ENCODE results near the gene HMGB3.

- TF ChIP-seq POLR2A (IDR thresholded peaks at IDR 0.05; ENCODE audit: low read depth, low read length) (peak; percentile 30; the same call in 1 of the 2 replicates), POLR2AphosphoS5 (IDR thresholded peaks at IDR 0.05; ENCODE audit: low read depth, low read length) (no peak), TAF1 (IDR thresholded peaks at IDR 0.05; ENCODE audit: borderline replicate concordance, low read depth, low read length) (no peak)
These were observed 7.8 kb downstream of the HMGB3 start for GRCh38 chrX:150990910-150991309.
